Neural progenitor cell (in vitro differentiated cells): ENCODE measurements around the gene COG5. TPM values are rescaled to one million over a fixed set of nuclear protein-coding genes. Genes with fewer than 3 reads are reported as not detected.

Experiments
- DNase-seq: peaks from one replicate; pipeline ENCODE4 v3.0.0-alpha.2; 2016; ENCODE audit warnings: low spot score
- H2AFZ ChIP-seq: fragments of 200-600 bp; sonication (generic); replicated peaks from 2 replicates; pipeline ENCODE4 v1.6.1; 2016; ENCODE audit warnings: antibody characterized with exemption
- H3F3A ChIP-seq: fragments of 200-600 bp; sonication (generic); 2 replicates; pipeline ENCODE4 v1.6.1; 2016; ENCODE audit warnings: antibody characterized with exemption, low read depth
- H3K27ac ChIP-seq: fragments of 200-600 bp; sonication (generic); 2 replicates; pipeline ENCODE4 v1.5.1; 2016; ENCODE audit warnings: mild to moderate bottlenecking
- H3K27me3 ChIP-seq: fragments of 200-600 bp; sonication (generic); 2 replicates; pipeline ENCODE4 v1.6.1; 2016; ENCODE audit warnings: mild to moderate bottlenecking, moderate library complexity
- H3K36me3 ChIP-seq: fragments of 200-600 bp; sonication (generic); 2 replicates; pipeline ENCODE4 v1.5.1; 2016
- H3K4me1 ChIP-seq: fragments of 200-600 bp; sonication (generic); 2 replicates; pipeline ENCODE4 v1.6.1; 2016; ENCODE audit warnings: mixed run types
- H3K4me2 ChIP-seq: fragments of 200-600 bp; sonication (generic); 2 replicates; pipeline ENCODE4 v1.6.1; 2016
- H3K4me3 ChIP-seq: fragments of 200-600 bp; sonication (generic); 2 replicates; pipeline ENCODE4 v1.5.1; 2016
- H3K79me2 ChIP-seq: fragments of 200-600 bp; sonication (generic); 2 replicates; pipeline ENCODE4 v1.6.1; 2016; ENCODE audit warnings: low read depth
- H3K9ac ChIP-seq: fragments of 200-600 bp; sonication (generic); 2 replicates; pipeline ENCODE4 v1.6.1; 2016
- H3K9me3 ChIP-seq: fragments of 200-600 bp; sonication (generic); 2 replicates; pipeline ENCODE4 v1.5.1; 2016; ENCODE audit warnings: low read depth
- H4K20me1 ChIP-seq: fragments of 200-600 bp; sonication (generic); 2 replicates; pipeline ENCODE4 v1.6.1; 2016; ENCODE audit warnings: low read depth
- H3K27ac Mint-ChIP-seq: 3 replicates; pipeline ENCODE4 v1.8.0; 2021; ENCODE audit warnings: mixed read lengths
- H3K27me3 Mint-ChIP-seq: 2 replicates; pipeline ENCODE4 v1.8.0; 2022; ENCODE audit warnings: low read depth, mild to moderate bottlenecking, inconsistent platforms, moderate library complexity, mixed read lengths; ENCODE audit not compliant: insufficient read depth
- H3K36me3 Mint-ChIP-seq: 3 replicates; pipeline ENCODE4 v1.8.0; 2021; ENCODE audit warnings: mixed read lengths
- H3K4me1 Mint-ChIP-seq: 3 replicates; pipeline ENCODE4 v1.8.0; 2021; ENCODE audit warnings: mixed read lengths
- H3K4me3 Mint-ChIP-seq: 3 replicates; pipeline ENCODE4 v1.8.0; 2021; ENCODE audit warnings: mild to moderate bottlenecking, moderate library complexity, mixed read lengths
- H3K9me3 Mint-ChIP-seq: 3 replicates; pipeline ENCODE4 v1.8.0; 2020; ENCODE audit warnings: mixed read lengths
- CTCF ChIP-seq: fragments of 200-600 bp; sonication (generic); IDR thresholded peaks from 2 replicates; pipeline ENCODE4 v1.5.1; 2017; ENCODE audit warnings: antibody characterized with exemption, mild to moderate bottlenecking
- EZH2 ChIP-seq: fragments of 200-600 bp; sonication (generic); IDR thresholded peaks from 2 replicates; pipeline ENCODE4 v1.6.1; 2017; ENCODE audit warnings: antibody characterized with exemption, mild to moderate bottlenecking, moderate library complexity
- EZH2phosphoT487 ChIP-seq: fragments of 200-600 bp; sonication (generic); IDR thresholded peaks from 2 replicates; pipeline ENCODE4 v1.6.1; 2017; ENCODE audit warnings: antibody characterized with exemption
- total RNA-seq: library from RNA; depleted of rRNA; stranded (reverse); fragments of >200 nt; gene quantifications from 2 replicates; pipeline ENCODE4 v1.2.3, GENCODE V29; 2015; ENCODE audit warnings: low replicate concordance

The COG5 gene
- total RNA-seq, 1 donor from 2014 or later, result 90.5 TPM

GRCh38 chr7:107609811-107610261 lies 46.1 kb upstream of the COG5 start:
- Mint-ChIP-seq H3K4me1 (peaks cover 2% of the 10 kb centered on the region), H3K4me3 (no peak overlapping the region), H3K27me3 (no peaks in the 10 kb centered on the region), H3K36me3 (peaks cover 7% of the 10 kb centered on the region), H3K9me3 (no peaks in the 10 kb centered on the region), H3K27ac (no peak overlapping the region)
- Histone ChIP-seq H2AFZ (no peak overlapping the region), H3K4me3 (no peak overlapping the region), H4K20me1 (no peaks in the 10 kb centered on the region), H3K9ac (no peak overlapping the region), H3F3A (no peaks in the 10 kb centered on the region), H3K27me3 (no peaks in the 10 kb centered on the region), H3K36me3 (peaks cover 3% of the 10 kb centered on the region), H3K27ac (no peak overlapping the region), H3K9me3 (no peaks in the 10 kb centered on the region), H3K79me2 (no peaks in the 10 kb centered on the region), H3K4me2 (no peak overlapping the region), H3K4me1 (no peaks in the 10 kb centered on the region)
- no peak for TF ChIP-seq EZH2phosphoT487
- no peak for DNase-seq

GRCh38 chr7:107606303-107606702 lies 42.6 kb upstream of the COG5 start:
- H3K27ac ChIP-seq, result no peak overlapping the region
- H3K9ac ChIP-seq, result no peak overlapping the region
- H3K9me3 ChIP-seq, result no peaks in the 10 kb centered on the region
- Mint-ChIP-seq H3K36me3 (peaks cover 2% of the 10 kb centered on the region), H3K4me3 (no peak overlapping the region), H3K27ac (no peak overlapping the region), H3K9me3 (no peaks in the 10 kb centered on the region), H3K4me1 (peaks cover 2% of the 10 kb centered on the region), H3K27me3 (no peaks in the 10 kb centered on the region)
- H2AFZ ChIP-seq, result no peak overlapping the region
- no peak overlapping the region for H3K4me2 ChIP-seq
- H3F3A ChIP-seq, result no peaks in the 10 kb centered on the region
- H3K4me1 ChIP-seq, result no peaks in the 10 kb centered on the region
- H3K36me3 ChIP-seq, result peaks cover 3% of the 10 kb centered on the region
- H3K27me3 ChIP-seq, result no peaks in the 10 kb centered on the region
- TF ChIP-seq EZH2phosphoT487 (no peak), EZH2 (no peak), CTCF (no peak)
- H3K79me2 ChIP-seq, result no peaks in the 10 kb centered on the region
- H4K20me1 ChIP-seq, result no peaks in the 10 kb centered on the region
- DNase-seq, result no peak
- H3K4me3 ChIP-seq, result no peak overlapping the region

- Histone ChIP-seq H3K27me3 (no peaks in the 10 kb centered on the region), H3K4me2 (no peak overlapping the region), H3K36me3 (peaks cover 3% of the 10 kb centered on the region), H3K79me2 (no peaks in the 10 kb centered on the region), H3K4me3 (no peak overlapping the region), H2AFZ (no peak overlapping the region), H3K9ac (no peak overlapping the region), H3K27ac (no peak overlapping the region), H3K4me1 (no peaks in the 10 kb centered on the region), H3K9me3 (no peaks in the 10 kb centered on the region), H3F3A (no peaks in the 10 kb centered on the region), H4K20me1 (no peaks in the 10 kb centered on the region)
- TF ChIP-seq EZH2, result no peak
- Mint-ChIP-seq H3K27ac (no peak overlapping the region), H3K27me3 (no peaks in the 10 kb centered on the region), H3K36me3 (peaks cover 2% of the 10 kb centered on the region), H3K4me3 (no peak overlapping the region), H3K4me1 (peaks cover 2% of the 10 kb centered on the region), H3K9me3 (no peaks in the 10 kb centered on the region)
- DNase-seq, result no peak
Observed at GRCh38 chr7:107605218-107605815, 41.6 kb upstream of the COG5 start.

GRCh38 chr7:107600816-107601215 lies 37.1 kb upstream of the COG5 start:
- Histone ChIP-seq H3K4me3 (no peak overlapping the region), H3K4me1 (no peaks in the 10 kb centered on the region), H3K9ac (no peak overlapping the region), H3K27me3 (no peaks in the 10 kb centered on the region), H3K9me3 (no peaks in the 10 kb centered on the region), H3K79me2 (no peaks in the 10 kb centered on the region), H3K27ac (no peak overlapping the region), H2AFZ (no peak overlapping the region), H4K20me1 (no peaks in the 10 kb centered on the region), H3K4me2 (no peak overlapping the region), H3F3A (peaks cover 14% of the 10 kb centered on the region), H3K36me3 (no peaks in the 10 kb centered on the region)
- TF ChIP-seq CTCF, result no peak
- no peak for TF ChIP-seq EZH2phosphoT487
- TF ChIP-seq EZH2, result no peak
- Mint-ChIP-seq H3K27ac (no peak overlapping the region), H3K27me3 (no peaks in the 10 kb centered on the region), H3K4me1 (no peaks in the 10 kb centered on the region), H3K36me3 (peaks cover 2% of the 10 kb centered on the region), H3K4me3 (no peak overlapping the region), H3K9me3 (no peaks in the 10 kb centered on the region)
- no peak for DNase-seq
